GM12878 (cell line): ENCODE results near the gene CALD1.

Experiments
- ATF7 ChIP-seq: fragments of 450-650 bp; IDR thresholded peaks from 2 replicates; pipeline ENCODE4 v1.6.1; 2016; ENCODE audit warnings: low read depth, mild to moderate bottlenecking
- BHLHE40 ChIP-seq, 2 experiments: fragments of 450-650 bp in 1 of 2; IDR thresholded peaks; 2 replicates each; pipeline ENCODE4 v1.6.1; 2011 to 2017; ENCODE audit warnings: low read depth in 2 of 2, borderline replicate concordance in 1 of 2, improper control_type of control experiment in 1 of 2, low read length in 1 of 2, mild to moderate bottlenecking in 1 of 2
- CHD4 ChIP-seq: fragments of 200-600 bp; sonication (generic); IDR thresholded peaks from 2 replicates; pipeline ENCODE4 v1.6.1; 2016; ENCODE audit warnings: mild to moderate bottlenecking
- CTCF ChIP-seq, 3 experiments: IDR thresholded peaks in 2 of 3; conservative IDR thresholded peaks in 1 of 3; 2 replicates each; pipeline ENCODE4 v1.5.1; 2011; ENCODE audit warnings: low read depth in 3 of 3, low read length in 3 of 3, mild to moderate bottlenecking in 3 of 3, control low read depth in 2 of 3, moderate library complexity in 2 of 3, inconsistent platforms in 1 of 3, mixed read lengths in 1 of 3; ENCODE audit not compliant: control insufficient read depth in 2 of 3, insufficient read depth in 1 of 3; ENCODE audit errors: extremely low read depth in 1 of 3
- EZH2 ChIP-seq: IDR thresholded peaks from 2 replicates; pipeline ENCODE4 v1.6.1; 2012; ENCODE audit warnings: low read depth, mild to moderate bottlenecking, control low read depth, inconsistent platforms, low read length, borderline replicate concordance; ENCODE audit not compliant: control insufficient read depth
- MAX ChIP-seq: IDR thresholded peaks from 2 replicates; pipeline ENCODE4 v1.6.1; 2012; ENCODE audit warnings: low read depth, low read length, improper control_type of control experiment
- TAF1 ChIP-seq: IDR thresholded peaks from 2 replicates; pipeline ENCODE4 v1.6.1; 2011; ENCODE audit warnings: mild to moderate bottlenecking, low read depth, low read length, borderline replicate concordance
- TARDBP ChIP-seq: IDR thresholded peaks from 2 replicates; pipeline ENCODE4 v1.6.1; 2016; ENCODE audit warnings: borderline replicate concordance
- TF ChIP-seq, protein P1 (sequence below): IDR thresholded peaks from 2 replicates; pipeline ENCODE4 v1.6.1; 2011; ENCODE audit warnings: low read depth, mild to moderate bottlenecking, low read length, moderate library complexity, borderline replicate concordance; ENCODE audit errors: extremely low read depth

DNA sequence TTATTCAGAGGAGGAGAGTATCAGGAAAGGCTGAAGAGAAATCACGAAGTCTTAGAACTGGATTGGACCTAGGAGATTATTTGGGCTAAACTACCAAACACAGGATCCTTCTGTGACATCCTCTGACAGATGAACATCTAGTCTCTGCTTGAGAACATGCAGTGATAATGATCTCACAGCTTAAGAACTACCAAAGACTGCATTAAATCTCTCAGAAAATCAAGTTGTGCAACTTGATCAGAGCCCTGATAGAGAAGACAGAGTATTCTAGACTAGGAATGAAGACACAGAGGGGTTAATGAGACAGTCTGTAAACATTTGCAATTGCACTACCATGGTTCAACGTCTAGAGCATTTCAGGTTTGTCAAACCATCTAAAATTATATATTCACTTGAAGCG lies 169.7 kb downstream of the CALD1 start:
- TF ChIP-seq MAX, result no peak
- TF ChIP-seq CTCF (IDR thresholded peaks at IDR 0.05 in 2 of 3, conservative IDR thresholded peaks at IDR 0.05 in 1 of 3; ENCODE audit: control insufficient read depth in 2 of 3, extremely low read depth in 1 of 3, insufficient read depth in 1 of 3, low read depth in 3 of 3, low read length in 3 of 3), result no peak
- TF ChIP-seq BHLHE40 (IDR thresholded peaks at IDR 0.05; ENCODE audit: borderline replicate concordance in 1 of 2, low read depth in 2 of 2, low read length in 1 of 2), result no peak
- no peak for TF ChIP-seq ATF7
- no peak for TF ChIP-seq TARDBP
- no peak for TF ChIP-seq TAF1
- no peak for TF ChIP-seq CHD4
- TF ChIP-seq EZH2, result no peak
- TF ChIP-seq, protein P1, sequence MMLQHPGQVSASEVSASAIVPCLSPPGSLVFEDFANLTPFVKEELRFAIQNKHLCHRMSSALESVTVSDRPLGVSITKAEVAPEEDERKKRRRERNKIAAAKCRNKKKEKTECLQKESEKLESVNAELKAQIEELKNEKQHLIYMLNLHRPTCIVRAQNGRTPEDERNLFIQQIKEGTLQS, result no peak
